Kidney capillary endothelial cell (primary cell): ENCODE results near the gene RAPGEF5.

Experiments used
- DNase-seq: peaks from one replicate; pipeline ENCODE4 v3.0.0-alpha.2; 2018; ENCODE audit warnings: low spot score

RAPGEF5 gene

DNA sequence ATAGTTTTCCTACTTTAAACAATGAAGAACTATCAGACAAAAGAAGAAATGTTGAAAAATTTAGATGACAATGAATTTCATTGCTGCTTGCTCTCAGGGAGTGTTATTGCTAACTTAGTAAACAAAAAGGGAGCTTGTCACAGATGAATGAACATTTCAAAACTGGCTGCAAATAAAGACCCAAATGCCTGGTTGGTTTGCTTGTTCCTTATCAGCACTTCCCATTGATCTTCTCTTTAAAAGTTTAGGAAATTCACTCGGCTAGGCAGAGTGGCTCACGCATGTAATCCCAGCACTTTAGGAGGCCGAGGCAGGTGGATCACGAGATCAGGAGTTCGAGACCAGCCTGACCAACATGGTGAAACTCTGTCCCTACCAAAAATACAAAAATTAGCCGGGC is 167.2 kb downstream of the RAPGEF5 start:
- DNase-seq, result no peak

GRCh38 chr7:22189230-22189629 is 167.7 kb downstream of the RAPGEF5 start:
- DNase-seq, result no peak

DNA sequence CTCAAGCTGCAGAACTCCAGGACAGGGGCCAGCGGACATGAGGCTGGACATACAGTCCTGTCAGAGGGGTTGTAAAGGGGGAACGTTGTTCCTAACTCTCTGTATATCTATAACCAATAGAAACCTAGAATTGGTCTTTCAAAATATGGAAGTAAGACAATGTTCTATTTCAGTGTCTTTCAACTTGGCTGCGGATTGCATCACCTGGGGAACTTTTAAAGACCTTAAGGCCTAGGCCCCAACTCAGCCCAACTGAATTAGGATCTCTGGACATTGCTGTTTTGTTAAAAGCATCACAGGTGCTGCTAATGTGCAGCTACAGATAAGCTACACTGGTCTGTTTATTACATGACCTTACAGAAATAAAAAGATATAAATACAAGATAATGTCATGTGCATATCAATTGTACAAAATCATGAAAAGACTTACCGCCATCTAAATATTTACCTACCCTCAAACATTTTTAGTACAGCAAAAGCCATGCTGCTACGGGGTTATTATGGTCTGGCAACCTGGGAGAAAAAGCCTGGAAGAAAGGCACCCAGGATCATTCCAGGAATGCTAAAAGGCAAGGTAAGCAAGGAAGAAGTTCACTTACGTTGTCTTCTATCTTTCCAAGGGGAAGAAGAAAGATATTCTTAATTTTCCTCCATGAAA is 169.1 kb downstream of the RAPGEF5 start:
- DNase-seq, result no peak

GRCh38 chr7:22185559-22185958 is 171.4 kb downstream of the RAPGEF5 start:
- DNase-seq, result no peak

DNA sequence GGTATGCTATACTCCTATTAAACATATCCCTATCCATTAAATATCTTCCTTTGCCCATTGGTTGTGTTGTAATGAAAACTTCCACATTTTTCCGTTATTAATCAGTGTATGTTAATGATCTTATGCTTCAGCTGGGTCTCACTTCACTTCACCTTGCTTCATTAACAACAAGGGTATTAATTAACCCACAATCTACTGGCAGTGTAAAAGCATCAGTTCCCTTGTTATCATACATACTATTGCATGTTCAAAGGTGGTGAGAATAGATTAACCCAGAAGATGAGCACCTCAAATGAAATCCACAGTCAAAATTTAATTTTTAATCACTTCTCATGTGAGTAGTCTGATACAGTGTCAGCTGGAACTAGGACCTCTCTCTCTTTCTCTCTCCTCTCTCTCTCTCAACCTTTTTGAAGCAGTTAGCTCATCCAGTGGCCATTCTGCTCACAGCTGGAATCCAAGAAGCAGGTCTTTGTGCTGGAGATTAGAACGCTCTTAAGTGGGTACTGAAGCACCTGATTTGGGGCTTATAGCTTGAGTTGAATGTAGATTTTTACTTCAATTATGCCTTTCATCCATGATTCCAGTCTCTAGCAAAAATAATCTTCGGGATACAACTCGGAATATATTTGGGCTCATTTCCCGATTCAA is 172.3 kb downstream of the RAPGEF5 start:
- DNase-seq, result no peak

GRCh38 chr7:22183522-22184280 is 173.3 kb downstream of the RAPGEF5 start:
- DNase-seq, result no peak

GRCh38 chr7:22182149-22182548 is 174.8 kb downstream of the RAPGEF5 start:
- DNase-seq, result no peak

DNA sequence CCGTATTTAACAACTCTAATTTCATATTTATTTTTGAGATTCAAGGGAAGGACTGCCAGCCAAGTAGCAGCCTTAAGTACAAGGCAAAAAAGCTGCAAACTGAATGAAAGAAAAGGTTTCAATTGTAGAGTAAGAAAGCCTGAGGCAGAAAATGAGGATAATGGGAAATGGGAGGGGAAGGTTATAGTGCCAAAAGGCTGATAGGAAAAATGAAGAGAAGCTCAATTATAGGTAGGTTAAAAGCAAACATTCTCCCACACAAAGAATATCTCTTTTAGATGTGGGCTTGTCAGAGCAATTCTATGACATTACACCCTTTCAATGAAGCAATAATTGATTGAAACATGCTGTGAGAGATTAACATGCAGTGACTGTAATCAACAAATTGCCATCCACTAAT is 175.3 kb downstream of the RAPGEF5 start:
- DNase-seq, result no peak

GRCh38 chr7:22179442-22179879 is 177.5 kb downstream of the RAPGEF5 start:
- no peak for DNase-seq

DNA sequence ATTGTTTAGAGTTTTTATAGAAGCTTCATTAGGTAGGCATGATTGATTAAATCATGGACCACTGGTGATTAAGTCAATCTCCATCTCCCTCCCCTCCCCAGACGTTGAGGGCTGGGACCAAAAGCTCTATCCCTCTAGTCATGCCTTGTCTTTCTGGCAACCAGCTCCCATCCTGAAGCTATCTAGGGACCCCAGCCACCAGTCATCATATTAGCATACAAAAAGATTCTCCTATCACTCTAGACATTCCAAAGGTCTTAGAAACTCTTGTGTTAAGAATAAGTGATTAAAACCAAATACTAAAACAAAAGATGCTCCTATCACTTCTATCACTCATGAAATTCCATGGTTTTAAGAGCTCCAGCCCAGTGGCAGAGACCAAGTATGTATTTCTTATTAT is 178.2 kb downstream of the RAPGEF5 start:
- no peak for DNase-seq

DNA sequence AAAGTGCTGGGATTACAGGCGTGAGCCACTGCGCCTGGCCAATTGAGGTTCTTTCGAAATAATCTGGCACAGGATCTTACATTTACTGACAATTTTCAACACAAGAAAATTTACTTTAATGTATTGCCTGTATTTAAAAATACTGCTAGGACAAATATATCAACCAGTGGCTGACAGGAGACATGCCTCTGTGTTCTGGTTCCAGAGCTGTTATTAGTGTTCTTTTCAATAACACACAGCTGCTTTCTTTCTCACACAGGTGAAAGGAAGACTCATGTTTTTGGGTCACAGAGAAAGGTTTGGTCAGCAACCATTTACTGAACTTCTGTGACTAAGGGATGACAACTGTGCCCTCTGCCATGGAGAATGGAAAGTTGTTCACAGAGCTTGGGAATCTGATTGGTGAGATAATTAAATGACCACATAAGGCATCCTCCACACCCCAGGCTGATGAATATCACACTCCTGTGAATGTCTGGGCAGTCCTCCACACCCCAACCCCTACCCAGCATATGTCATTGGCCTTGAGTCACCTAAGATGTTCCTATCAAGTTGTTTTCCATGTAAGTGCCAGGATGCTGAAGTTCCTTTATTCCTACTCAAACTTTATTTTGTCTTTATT is 180.1 kb downstream of the RAPGEF5 start:
- DNase-seq, result no peak

DNA sequence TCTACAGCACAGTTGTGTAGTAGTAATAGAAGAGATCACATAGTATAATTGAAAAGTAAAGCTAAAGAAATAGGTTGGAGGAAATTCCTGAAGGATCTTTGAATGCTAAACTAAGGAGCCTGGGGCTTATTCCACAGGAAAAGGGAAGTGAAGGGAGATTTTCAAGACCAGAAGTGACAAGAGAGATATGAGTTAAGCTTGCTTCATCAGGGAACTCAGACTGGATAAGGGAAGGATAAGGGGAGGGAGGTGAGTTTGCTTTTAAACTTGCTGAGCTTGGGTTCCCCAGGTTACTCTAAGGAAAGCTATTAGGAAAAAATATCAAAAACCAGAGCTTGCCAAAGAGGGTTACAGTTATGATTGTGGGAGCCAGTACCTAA is 182.4 kb downstream of the RAPGEF5 start:
- no peak for DNase-seq

DNA sequence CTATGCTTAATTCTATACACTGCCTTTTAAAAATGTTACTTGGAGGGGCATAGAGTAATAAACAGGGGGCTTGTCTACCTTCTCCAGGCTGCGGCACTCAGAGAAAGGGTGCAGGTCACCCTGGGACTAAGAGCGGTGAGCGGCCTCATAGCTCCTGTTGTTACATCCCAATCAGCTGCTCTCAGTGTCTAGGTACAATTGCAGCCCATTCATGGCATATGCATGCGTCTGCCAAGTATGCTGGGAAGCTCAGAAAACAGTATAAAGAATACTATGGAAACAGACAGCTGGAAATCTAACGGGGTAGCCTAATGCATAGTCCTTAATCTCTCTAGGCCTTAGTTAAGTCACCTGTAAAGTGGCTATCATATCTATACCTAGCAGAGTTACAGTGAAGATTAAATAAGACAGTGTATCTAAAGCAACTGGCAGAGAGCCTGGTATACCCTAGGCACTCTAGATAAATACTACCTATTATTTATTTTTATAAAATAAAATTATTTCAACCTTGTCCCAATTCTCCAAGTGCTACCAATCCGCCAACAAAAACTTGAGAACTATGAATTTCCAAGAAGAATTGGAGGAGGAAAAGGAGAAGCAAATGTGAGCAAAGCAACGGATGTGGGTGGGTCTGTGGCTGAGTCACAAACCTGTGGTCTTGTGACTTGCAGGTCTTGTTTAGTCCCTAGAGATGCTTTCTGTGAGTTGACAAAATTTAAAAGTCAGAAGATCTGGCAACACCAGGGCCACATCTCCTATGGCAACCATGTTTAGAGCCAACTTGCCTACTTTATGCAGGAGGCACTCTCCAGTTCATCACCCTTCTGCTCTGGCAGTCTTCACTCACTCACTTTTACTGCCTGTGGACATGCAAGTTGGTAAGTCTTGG is 183.0 kb downstream of the RAPGEF5 start:
- no peak for DNase-seq

DNA sequence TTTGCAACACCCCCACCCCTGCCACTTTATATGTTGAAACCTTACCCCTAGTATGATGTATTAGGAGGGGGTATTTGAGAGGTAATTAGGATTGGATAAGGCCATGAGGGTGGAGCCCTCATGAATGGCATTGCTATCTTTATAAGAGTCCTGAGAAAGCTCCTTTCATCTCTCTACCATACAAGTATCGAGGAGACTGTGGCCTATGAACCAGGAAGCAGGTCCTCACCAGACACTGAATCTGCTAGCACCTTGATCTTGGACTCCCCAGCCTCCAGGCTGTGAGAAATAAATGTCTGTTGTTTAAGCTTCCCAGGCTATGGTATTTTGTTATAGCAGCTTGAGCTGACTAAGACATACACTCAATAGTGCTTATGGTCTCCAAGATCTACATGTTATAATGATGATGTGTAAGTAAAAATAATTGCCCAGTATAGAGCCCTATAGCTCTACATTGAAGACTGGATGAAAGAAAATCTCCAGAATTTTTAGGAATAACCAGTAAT is 188.8 kb downstream of the RAPGEF5 start:
- DNase-seq, result no peak

DNA sequence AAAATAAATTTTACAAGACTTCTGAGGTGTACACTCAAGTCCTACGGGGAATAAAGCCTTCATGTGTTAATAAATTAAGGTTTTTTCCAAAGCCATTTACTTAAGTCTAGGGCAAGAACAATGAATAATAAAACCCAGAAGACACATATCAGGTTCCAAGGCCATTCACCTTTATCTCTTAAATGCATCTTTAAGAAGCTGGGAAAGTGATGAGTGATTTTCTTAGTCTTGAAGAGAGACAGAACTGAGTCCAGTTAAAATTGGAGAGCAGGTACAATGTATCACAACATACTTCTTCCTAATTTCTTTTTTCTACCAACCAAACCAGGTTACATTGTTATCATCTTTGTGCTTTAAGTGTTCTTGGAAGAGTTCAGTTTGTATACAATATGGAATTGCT is 189.5 kb downstream of the RAPGEF5 start:
- no peak for DNase-seq

GRCh38 chr7:22166928-22167327 is 190.0 kb downstream of the RAPGEF5 start:
- no peak for DNase-seq

DNA sequence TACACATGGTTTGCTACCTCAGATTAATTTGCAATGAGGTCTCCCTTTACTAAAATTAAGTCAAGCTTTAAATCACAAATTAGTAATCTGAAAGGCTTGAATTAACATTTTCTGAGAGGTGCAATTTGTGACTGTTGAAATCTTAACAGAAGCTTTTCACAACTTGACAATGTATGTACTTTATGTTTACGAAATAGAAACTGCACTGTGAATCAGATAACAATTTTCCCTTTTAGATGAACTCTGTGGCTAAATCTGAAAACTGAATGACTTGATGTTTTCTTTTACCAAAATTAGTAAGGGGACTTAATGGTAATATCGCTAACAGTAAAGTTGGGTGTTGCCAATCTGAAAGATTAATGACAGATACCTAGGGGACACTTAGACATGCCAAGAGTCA is 197.6 kb downstream of the RAPGEF5 start:
- DNase-seq, result no peak

- no peak for DNase-seq
Measured at GRCh38 chr7:22157552-22157951, 199.4 kb downstream of the RAPGEF5 start.

DNA sequence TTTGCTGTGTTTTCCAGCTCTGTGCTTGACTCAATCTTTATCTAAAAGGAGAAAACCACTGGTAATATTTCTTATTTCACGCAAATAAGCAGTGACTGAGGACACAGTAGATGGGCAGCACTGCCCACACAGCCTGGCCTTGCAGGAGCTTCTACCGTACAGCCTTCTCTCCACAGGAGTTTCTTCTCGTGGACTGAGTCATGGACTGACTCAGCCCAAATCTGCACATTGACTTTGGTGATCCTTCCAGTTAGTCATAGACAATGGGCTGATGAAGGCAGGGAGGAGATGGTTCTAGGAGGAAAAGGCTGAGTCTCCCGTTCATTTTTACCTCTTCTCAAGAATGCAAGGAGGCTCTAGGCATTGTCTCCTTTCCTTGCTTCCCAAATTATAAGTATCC is 200.7 kb downstream of the RAPGEF5 start:
- peak; percentile 83 for DNase-seq

DNA sequence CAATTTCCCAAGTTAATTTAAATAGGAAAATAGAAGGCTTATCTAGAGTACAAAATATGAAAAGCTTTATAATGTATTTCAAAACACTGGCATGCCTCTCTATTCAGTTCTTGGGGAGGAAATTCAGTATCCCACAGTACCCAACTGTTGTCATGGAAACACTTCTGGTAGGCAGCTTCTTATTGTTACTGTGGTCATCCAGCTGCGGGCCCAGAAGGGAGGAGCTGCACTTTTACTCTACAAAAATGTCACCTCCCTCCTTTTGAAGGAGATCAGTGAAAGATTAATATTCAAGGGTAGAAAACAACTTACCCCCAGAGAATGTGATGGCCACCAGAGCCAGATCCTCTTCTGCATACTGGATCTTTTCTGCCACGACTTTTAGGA is 202.8 kb downstream of the RAPGEF5 start:
- DNase-seq, result no peak

- DNase-seq, result no peak
Measured at GRCh38 chr7:22153432-22154142, 203.4 kb downstream of the RAPGEF5 start.
